Measurements from ENCODE around the gene CCDC167. TPM values are rescaled to one million over a fixed set of nuclear protein-coding genes. Genes with fewer than 3 reads are reported as not detected.

CCDC167 gene
- total and polyA plus RNA-seq, 10 of the 15 experiments (the other 5 are each of a cell fraction or from before 2014, with no cell fraction given): 74.9 to 380 (median 137) TPM

GRCh38 chr6:37467718-37468117 is 32.0 kb downstream of the CCDC167 start:
- no TSS peak for BruUV-seq (replicated peaks)
- RAD21 ChIA-PET (ENCODE audit: unreplicated experiment): interaction anchor here (0.6 kb wide), 1 partner anchor 1162 kb away, joined by 4 read pairs; no protein-coding TSS in a partner anchor
- POLR2A ChIA-PET: interaction anchor here (0.6 to 1.1 kb wide), 3 partner anchors 49 to 96 kb away, joined by 3 read pairs; no protein-coding TSS in a partner anchor
- no peak overlapping the region for H3K4me2 ChIP-seq (ENCODE audit: control insufficient read depth, insufficient read depth)
- no peak overlapping the region for H3K9ac ChIP-seq (ENCODE audit: control insufficient read depth, insufficient read depth, low read length)
- DNase-seq (ENCODE audit: low read depth, low spot score): no peak
- TF ChIP-seq USF1 (IDR thresholded peaks at IDR 0.05; ENCODE audit: borderline replicate concordance, extremely low read length, insufficient read depth, low read depth, low read length): no peak
- TF ChIP-seq, protein P1, sequence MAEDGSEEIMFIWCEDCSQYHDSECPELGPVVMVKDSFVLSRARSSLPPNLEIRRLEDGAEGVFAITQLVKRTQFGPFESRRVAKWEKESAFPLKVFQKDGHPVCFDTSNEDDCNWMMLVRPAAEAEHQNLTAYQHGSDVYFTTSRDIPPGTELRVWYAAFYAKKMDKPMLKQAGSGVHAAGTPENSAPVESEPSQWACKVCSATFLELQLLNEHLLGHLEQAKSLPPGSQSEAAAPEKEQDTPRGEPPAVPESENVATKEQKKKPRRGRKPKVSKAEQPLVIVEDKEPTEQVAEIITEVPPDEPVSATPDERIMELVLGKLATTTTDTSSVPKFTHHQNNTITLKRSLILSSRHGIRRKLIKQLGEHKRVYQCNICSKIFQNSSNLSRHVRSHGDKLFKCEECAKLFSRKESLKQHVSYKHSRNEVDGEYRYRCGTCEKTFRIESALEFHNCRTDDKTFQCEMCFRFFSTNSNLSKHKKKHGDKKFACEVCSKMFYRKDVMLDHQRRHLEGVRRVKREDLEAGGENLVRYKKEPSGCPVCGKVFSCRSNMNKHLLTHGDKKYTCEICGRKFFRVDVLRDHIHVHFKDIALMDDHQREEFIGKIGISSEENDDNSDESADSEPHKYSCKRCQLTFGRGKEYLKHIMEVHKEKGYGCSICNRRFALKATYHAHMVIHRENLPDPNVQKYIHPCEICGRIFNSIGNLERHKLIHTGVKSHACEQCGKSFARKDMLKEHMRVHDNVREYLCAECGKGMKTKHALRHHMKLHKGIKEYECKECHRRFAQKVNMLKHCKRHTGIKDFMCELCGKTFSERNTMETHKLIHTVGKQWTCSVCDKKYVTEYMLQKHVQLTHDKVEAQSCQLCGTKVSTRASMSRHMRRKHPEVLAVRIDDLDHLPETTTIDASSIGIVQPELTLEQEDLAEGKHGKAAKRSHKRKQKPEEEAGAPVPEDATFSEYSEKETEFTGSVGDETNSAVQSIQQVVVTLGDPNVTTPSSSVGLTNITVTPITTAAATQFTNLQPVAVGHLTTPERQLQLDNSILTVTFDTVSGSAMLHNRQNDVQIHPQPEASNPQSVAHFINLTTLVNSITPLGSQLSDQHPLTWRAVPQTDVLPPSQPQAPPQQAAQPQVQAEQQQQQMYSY (CRISPR knock-in tag; IDR thresholded peaks at IDR 0.05): no peak
- TF ChIP-seq MLLT1 (IDR thresholded peaks at IDR 0.05): no peak
- TF ChIP-seq TARDBP (IDR thresholded peaks at IDR 0.05; ENCODE audit: borderline replicate concordance): no peak
- no peak for TF ChIP-seq IKZF1 (conservative IDR thresholded peaks at IDR 0.05)
- no peak for TF ChIP-seq ELK1 (IDR thresholded peaks at IDR 0.05; ENCODE audit: low read depth, low read length)
- TF ChIP-seq ZSCAN29 (IDR thresholded peaks at IDR 0.05): no peak
- no peak for TF ChIP-seq NR2F1 (conservative IDR thresholded peaks at IDR 0.05)
- TF ChIP-seq MTA2 (IDR thresholded peaks at IDR 0.05; ENCODE audit: low read depth): no peak
- no peak for TF ChIP-seq FOXM1 (IDR thresholded peaks at IDR 0.05; ENCODE audit: low read depth, low read length)
- TF ChIP-seq ATF7 (IDR thresholded peaks at IDR 0.05; ENCODE audit: low read depth): no peak
- TF ChIP-seq, protein P2, sequence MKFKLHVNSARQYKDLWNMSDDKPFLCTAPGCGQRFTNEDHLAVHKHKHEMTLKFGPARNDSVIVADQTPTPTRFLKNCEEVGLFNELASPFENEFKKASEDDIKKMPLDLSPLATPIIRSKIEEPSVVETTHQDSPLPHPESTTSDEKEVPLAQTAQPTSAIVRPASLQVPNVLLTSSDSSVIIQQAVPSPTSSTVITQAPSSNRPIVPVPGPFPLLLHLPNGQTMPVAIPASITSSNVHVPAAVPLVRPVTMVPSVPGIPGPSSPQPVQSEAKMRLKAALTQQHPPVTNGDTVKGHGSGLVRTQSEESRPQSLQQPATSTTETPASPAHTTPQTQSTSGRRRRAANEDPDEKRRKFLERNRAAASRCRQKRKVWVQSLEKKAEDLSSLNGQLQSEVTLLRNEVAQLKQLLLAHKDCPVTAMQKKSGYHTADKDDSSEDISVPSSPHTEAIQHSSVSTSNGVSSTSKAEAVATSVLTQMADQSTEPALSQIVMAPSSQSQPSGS (IDR thresholded peaks at IDR 0.05; ENCODE audit: low read length): no peak
- no peak for TF ChIP-seq SUZ12 (IDR thresholded peaks at IDR 0.05; ENCODE audit: unreplicated experiment)
- TF ChIP-seq NR2C2 (IDR thresholded peaks at IDR 0.05; ENCODE audit: borderline replicate concordance, control insufficient read depth, insufficient read length, low read depth): no peak
- H3K4me3 ChIP-seq: no peak overlapping the region
- H3K9me3 ChIP-seq (replicated peaks; ENCODE audit: control insufficient read depth, insufficient read depth, low read length): peaks cover 2% of the 10 kb centered on the region; the same call in 2 of the 3 replicates
- no peak overlapping the region for H3K27ac ChIP-seq (ENCODE audit: control insufficient read depth, insufficient read depth)
- no peaks in the 10 kb centered on the region for H3K79me2 ChIP-seq (ENCODE audit: control insufficient read depth, insufficient read depth, low read length)
- H2AFZ ChIP-seq (ENCODE audit: control insufficient read depth, low read depth, low read length): no peak overlapping the region
- H3K36me3 ChIP-seq (ENCODE audit: control insufficient read depth in 2 of 2, insufficient read depth in 2 of 2, low read length in 1 of 2): peaks cover 19 to 26% of the 10 kb centered on the region in 2 experiments
- intact Hi-C loops (cut with micrococcal nuclease; ENCODE audit: unreplicated experiment) (no loop called here), in situ Hi-C loops (cut with MboI) (no loop called here)
- no peak for FAIRE-seq
- no peaks in the 10 kb centered on the region for H3K4me1 ChIP-seq (ENCODE audit: control insufficient read depth, insufficient read depth, low read length)
- no peak for ATAC-seq
- no peaks in the 10 kb centered on the region for H4K20me1 ChIP-seq (ENCODE audit: control insufficient read depth, insufficient read depth)
- CTCF ChIA-PET: interaction anchor here (0.7 to 1.8 kb wide), 4 partner anchors 14 to 142 kb away, joined by 3 to 4 read pairs (median 4); no protein-coding TSS in a partner anchor
- SMC1A ChIA-PET (ENCODE audit: uncharacterized antibody, unreplicated experiment): interaction anchor here (1.2 to 1.4 kb wide), 4 partner anchors 11 to 57 kb away, joined by 3 to 4 read pairs (median 4); no protein-coding TSS in a partner anchor
- no peaks in the 10 kb centered on the region for H3K27me3 ChIP-seq (replicated peaks in 1 of 2; ENCODE audit: control insufficient read depth in 2 of 2, insufficient read depth in 2 of 2, low read length in 1 of 2)
